ENCODE data around the gene NUDT13. TPM values are rescaled to one million over a fixed set of nuclear protein-coding genes. Genes with fewer than 3 reads are reported as not detected.

NUDT13 gene
- total and polyA plus RNA-seq, 12 donors: 1.0 to 6.1 (median 2.9) TPM

DNA sequence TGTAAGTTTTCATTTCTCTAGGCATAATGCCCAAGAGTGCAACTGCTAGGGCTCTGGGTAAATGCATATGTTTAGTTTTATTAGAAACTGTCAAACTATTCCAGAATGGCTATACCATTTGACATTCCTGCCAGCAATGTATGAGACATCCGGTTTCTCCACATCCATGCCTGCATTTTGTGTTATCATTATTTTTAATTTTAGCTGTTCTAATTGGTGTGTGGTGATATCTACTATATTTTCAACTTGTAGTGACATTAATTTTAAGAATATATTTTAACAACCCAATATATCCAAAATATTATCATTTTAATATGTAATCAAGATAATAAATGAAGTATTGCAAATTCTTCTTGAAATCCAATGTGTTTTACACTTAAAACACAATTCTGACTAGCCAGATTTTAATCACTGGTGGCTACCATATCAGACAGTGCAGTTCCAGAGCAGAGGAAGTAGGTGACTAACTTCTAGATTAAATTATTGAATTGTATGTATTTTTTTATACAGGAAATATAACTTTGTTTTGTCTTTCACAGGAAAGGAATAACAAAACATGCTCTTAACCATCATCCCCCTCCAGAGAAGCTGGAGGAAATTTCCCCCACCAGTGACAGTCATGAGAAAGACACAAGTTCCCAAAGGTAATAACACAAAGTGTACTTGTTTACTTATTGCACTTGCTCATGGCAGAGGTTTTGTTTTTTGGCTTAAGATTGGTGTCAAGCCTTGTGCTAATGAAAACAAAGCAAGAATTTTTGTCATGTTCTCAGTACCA, 64.1 kb downstream of the NUDT13 start:
- Histone ChIP-seq H3K27me3 (no peaks in the 10 kb centered on the region), H3K27ac (no peak overlapping the region), H3K36me3 (replicated peaks in 1 of 2) (peaks cover 0 to 11% of the 10 kb centered on the region in 2 donors), H3K9me3 (replicated peaks in 1 of 3) (no peaks in the 10 kb centered on the region), H3K4me1 (replicated peaks in 1 of 2) (peaks cover 3 to 4% of the 10 kb centered on the region in 2 donors), H3K4me3 (no peak overlapping the region)
- 95 to 100% (median 97%) methylated on average over 1 of the region's 1 CpG for WGBS, 4 donors
- intact Hi-C loops (cut with DNase I): no loop called here
- TF ChIP-seq POLR2A (IDR thresholded peaks at IDR 0.05): no peak
- TF ChIP-seq, protein P1, sequence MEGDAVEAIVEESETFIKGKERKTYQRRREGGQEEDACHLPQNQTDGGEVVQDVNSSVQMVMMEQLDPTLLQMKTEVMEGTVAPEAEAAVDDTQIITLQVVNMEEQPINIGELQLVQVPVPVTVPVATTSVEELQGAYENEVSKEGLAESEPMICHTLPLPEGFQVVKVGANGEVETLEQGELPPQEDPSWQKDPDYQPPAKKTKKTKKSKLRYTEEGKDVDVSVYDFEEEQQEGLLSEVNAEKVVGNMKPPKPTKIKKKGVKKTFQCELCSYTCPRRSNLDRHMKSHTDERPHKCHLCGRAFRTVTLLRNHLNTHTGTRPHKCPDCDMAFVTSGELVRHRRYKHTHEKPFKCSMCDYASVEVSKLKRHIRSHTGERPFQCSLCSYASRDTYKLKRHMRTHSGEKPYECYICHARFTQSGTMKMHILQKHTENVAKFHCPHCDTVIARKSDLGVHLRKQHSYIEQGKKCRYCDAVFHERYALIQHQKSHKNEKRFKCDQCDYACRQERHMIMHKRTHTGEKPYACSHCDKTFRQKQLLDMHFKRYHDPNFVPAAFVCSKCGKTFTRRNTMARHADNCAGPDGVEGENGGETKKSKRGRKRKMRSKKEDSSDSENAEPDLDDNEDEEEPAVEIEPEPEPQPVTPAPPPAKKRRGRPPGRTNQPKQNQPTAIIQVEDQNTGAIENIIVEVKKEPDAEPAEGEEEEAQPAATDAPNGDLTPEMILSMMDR (IDR thresholded peaks at IDR 0.05): no peak
- no peak for DNase-seq

Small RNA genes within 50 kb of the gene (small RNA-seq; reads per million reads assigned to genes)
- gene RF00019 (0 reads per million in 2 donors), gene SNORA11F (2.1 to 2.6 reads per million in 2 donors)

Other genes starting within 250 kb of the NUDT13 start
- gene OIT3, start 216.7 kb upstream of the NUDT13 start, total RNA-seq: 1 to 10 TPM in 1 of 9 donors, under 1 TPM in 3, not detected in 5; 0.14 to 2.1 (median 0.45) TPM
- gene OIT3, start 216.7 kb upstream of the NUDT13 start, polyA plus RNA-seq: under 1 TPM; 0.08 to 0.22 (median 0.13) TPM
- not detected for gene PLA2G12B, start 155.6 kb upstream of the NUDT13 start, total RNA-seq
- not detected for gene PLA2G12B, start 155.6 kb upstream of the NUDT13 start, polyA plus RNA-seq
- gene P4HA1, start 13.6 kb upstream of the NUDT13 start, total RNA-seq: 100 to 1,000 TPM in 1 of 9 donors, 10 to 100 TPM in 8; 28.2 to 109 (median 58.9) TPM
- gene P4HA1, start 13.6 kb upstream of the NUDT13 start, polyA plus RNA-seq: 10 to 100 TPM in 2 of 3 donors, 1 to 10 TPM in 1; 9.2 to 34.7 (median 14.2) TPM
- gene ECD, start 57.6 kb downstream of the NUDT13 start, total RNA-seq: 10 to 100 TPM; 22.6 to 39.3 (median 30.3) TPM
- 10 to 100 TPM in 2 of 3 donors, 1 to 10 TPM in 1; 6.4 to 40.7 (median 14.0) TPM for gene ECD, start 57.6 kb downstream of the NUDT13 start, polyA plus RNA-seq
- gene FAM149B1, start 57.7 kb downstream of the NUDT13 start, total RNA-seq: 10 to 100 TPM; 10.9 to 36.7 (median 19.4) TPM
- 10 to 100 TPM; 23.2 to 33.8 (median 31.7) TPM for gene FAM149B1, start 57.7 kb downstream of the NUDT13 start, polyA plus RNA-seq
- 10 to 100 TPM; 10.6 to 39.9 (median 13.8) TPM for gene DNAJC9, start 136.8 kb downstream of the NUDT13 start, total RNA-seq
- gene DNAJC9, start 136.8 kb downstream of the NUDT13 start, polyA plus RNA-seq: 10 to 100 TPM; 12.6 to 17.3 (median 13.3) TPM
- 100 to 1,000 TPM in 4 of 9 donors, 10 to 100 TPM in 5; 37.6 to 128 (median 90.7) TPM for gene MRPS16, start 142.2 kb downstream of the NUDT13 start, total RNA-seq
- gene MRPS16, start 142.2 kb downstream of the NUDT13 start, polyA plus RNA-seq: 10 to 100 TPM; 46.9 to 92.6 (median 82.7) TPM
- 10 to 100 TPM in 1 of 9 donors, 1 to 10 TPM in 8; 1.6 to 15.5 (median 6.3) TPM for gene CFAP70, start 248.4 kb downstream of the NUDT13 start, total RNA-seq
- 10 to 100 TPM in 2 of 3 donors, 1 to 10 TPM in 1; 4.2 to 43.6 (median 40.8) TPM for gene CFAP70, start 248.4 kb downstream of the NUDT13 start, polyA plus RNA-seq

All from adrenal gland (tissue), 12 donors.